ENCODE measurements around the gene INSYN1.

INSYN1 gene

DNA sequence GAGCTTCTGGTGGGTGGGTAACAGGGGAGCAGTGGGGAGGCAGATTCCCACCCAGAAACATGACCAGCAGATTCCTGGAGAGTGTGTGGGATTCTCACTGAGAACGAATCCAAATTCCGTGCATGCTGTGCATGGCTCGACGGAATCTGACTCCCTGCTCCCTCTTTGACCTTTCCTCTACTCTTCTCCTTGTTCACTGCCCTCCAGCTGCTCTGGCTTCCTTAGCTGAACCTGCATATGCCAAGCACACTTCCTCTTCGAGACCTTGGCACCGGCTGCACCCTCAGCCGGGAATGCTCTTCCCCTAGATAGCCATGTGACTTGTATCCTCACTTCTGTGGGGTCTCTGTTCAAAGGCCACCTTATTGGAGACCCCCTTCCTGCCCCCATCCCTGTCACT is 6.3 kb downstream of the INSYN1 start:
- H3K9me3 ChIP-seq (ENCODE audit: insufficient read depth, low read length): no peaks in the 10 kb centered on the region
- TF ChIP-seq, protein P1, sequence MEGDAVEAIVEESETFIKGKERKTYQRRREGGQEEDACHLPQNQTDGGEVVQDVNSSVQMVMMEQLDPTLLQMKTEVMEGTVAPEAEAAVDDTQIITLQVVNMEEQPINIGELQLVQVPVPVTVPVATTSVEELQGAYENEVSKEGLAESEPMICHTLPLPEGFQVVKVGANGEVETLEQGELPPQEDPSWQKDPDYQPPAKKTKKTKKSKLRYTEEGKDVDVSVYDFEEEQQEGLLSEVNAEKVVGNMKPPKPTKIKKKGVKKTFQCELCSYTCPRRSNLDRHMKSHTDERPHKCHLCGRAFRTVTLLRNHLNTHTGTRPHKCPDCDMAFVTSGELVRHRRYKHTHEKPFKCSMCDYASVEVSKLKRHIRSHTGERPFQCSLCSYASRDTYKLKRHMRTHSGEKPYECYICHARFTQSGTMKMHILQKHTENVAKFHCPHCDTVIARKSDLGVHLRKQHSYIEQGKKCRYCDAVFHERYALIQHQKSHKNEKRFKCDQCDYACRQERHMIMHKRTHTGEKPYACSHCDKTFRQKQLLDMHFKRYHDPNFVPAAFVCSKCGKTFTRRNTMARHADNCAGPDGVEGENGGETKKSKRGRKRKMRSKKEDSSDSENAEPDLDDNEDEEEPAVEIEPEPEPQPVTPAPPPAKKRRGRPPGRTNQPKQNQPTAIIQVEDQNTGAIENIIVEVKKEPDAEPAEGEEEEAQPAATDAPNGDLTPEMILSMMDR (IDR thresholded peaks at IDR 0.05; ENCODE audit: insufficient read depth, low read length, poor library complexity, severe bottlenecking): no peak
- TF ChIP-seq EZH2phosphoT487 (conservative IDR thresholded peaks at IDR 0.05; ENCODE audit: low read length): no peak
- no peak overlapping the region for H3K9ac ChIP-seq (ENCODE audit: low read length)
- no peak overlapping the region for H2AFZ ChIP-seq (ENCODE audit: low read depth, low read length, severe bottlenecking)
- H3F3A ChIP-seq (ENCODE audit: insufficient read depth): no peaks in the 10 kb centered on the region
- H3K4me3 ChIP-seq (ENCODE audit: insufficient read depth, low read length, poor library complexity, severe bottlenecking): no peak overlapping the region
- H3K79me2 ChIP-seq (ENCODE audit: insufficient read depth, low read length): no peaks in the 10 kb centered on the region
- no peaks in the 10 kb centered on the region for H3K9me2 ChIP-seq (replicated peaks; ENCODE audit: insufficient read depth, low read length)
- H3K27ac ChIP-seq (ENCODE audit: low read depth, low read length): no peak overlapping the region
- H3K27me3 ChIP-seq (ENCODE audit: low read length): no peaks in the 10 kb centered on the region
- H4K20me1 ChIP-seq (ENCODE audit: low read depth, low read length): no peaks in the 10 kb centered on the region
- no peaks in the 10 kb centered on the region for H3K36me3 ChIP-seq (ENCODE audit: low read length)
- no peak overlapping the region for H3K4me2 ChIP-seq (ENCODE audit: low read depth, low read length, poor library complexity, severe bottlenecking)

DNA sequence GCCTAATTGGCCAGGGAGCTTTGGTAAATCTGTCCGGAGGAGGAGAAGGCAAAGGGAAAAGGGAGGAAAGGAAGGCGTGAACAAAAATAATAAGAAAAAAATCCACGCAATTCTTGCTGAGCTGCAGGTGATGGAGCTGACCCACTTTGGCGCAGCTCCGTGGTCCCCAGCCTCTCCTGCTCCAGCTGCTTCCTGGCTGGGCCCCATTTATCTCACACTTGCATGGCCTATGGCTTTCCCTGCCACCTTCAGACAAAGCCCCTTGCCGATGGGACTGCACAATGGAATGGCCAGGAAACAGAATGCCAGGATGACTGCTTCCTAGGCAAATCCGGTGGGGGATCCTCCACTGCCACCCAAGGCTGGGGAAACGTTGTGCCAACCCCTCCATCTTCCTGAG is 6.9 kb downstream of the INSYN1 start:
- Histone ChIP-seq H3K79me2 (ENCODE audit: insufficient read depth, low read length) (no peaks in the 10 kb centered on the region), H3K4me3 (ENCODE audit: insufficient read depth, low read length, poor library complexity, severe bottlenecking) (no peak overlapping the region), H3F3A (ENCODE audit: insufficient read depth) (no peaks in the 10 kb centered on the region), H3K27ac (ENCODE audit: low read depth, low read length) (no peak overlapping the region), H3K9ac (ENCODE audit: low read length) (no peak overlapping the region), H3K9me2 (replicated peaks; ENCODE audit: insufficient read depth, low read length) (no peaks in the 10 kb centered on the region), H3K4me2 (ENCODE audit: low read depth, low read length, poor library complexity, severe bottlenecking) (no peak overlapping the region), H3K36me3 (ENCODE audit: low read length) (no peaks in the 10 kb centered on the region), H2AFZ (ENCODE audit: low read depth, low read length, severe bottlenecking) (no peak overlapping the region), H3K27me3 (ENCODE audit: low read length) (no peaks in the 10 kb centered on the region), H3K9me3 (ENCODE audit: insufficient read depth, low read length) (no peaks in the 10 kb centered on the region), H4K20me1 (ENCODE audit: low read depth, low read length) (no peaks in the 10 kb centered on the region)
- no peak for TF ChIP-seq EZH2phosphoT487 (conservative IDR thresholded peaks at IDR 0.05; ENCODE audit: low read length)
- TF ChIP-seq, protein P1 (IDR thresholded peaks at IDR 0.05; ENCODE audit: insufficient read depth, low read length, poor library complexity, severe bottlenecking): no peak

DNA sequence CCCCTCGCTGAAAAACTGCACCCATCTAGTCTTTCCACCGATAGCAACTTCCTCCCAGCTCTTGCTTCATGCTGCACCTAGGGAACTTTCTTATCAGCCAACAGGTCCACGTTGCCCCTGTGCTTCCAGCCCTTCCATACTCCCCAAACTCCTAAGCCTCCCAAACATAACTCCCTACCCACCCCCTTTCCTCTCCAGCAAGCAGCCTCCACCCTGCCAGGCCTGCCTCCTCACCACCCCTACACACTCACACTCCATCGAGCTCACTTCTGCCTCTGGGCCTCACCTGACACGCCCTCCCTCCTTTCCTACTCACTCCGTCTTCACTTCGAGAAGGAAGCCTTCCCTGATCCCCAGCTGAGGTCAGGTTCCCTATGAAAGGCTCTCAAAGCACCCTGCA is 8.1 kb downstream of the INSYN1 start:
- Histone ChIP-seq H3K79me2 (ENCODE audit: insufficient read depth, low read length) (no peaks in the 10 kb centered on the region), H3K9ac (ENCODE audit: low read length) (no peak overlapping the region), H4K20me1 (ENCODE audit: low read depth, low read length) (no peaks in the 10 kb centered on the region), H3K36me3 (ENCODE audit: low read length) (no peaks in the 10 kb centered on the region), H3K27me3 (ENCODE audit: low read length) (no peaks in the 10 kb centered on the region), H3F3A (ENCODE audit: insufficient read depth) (no peaks in the 10 kb centered on the region), H3K27ac (ENCODE audit: low read depth, low read length) (no peak overlapping the region), H3K9me3 (ENCODE audit: insufficient read depth, low read length) (no peaks in the 10 kb centered on the region), H2AFZ (ENCODE audit: low read depth, low read length, severe bottlenecking) (no peak overlapping the region), H3K4me3 (ENCODE audit: insufficient read depth, low read length, poor library complexity, severe bottlenecking) (no peak overlapping the region), H3K4me2 (ENCODE audit: low read depth, low read length, poor library complexity, severe bottlenecking) (no peak overlapping the region), H3K9me2 (replicated peaks; ENCODE audit: insufficient read depth, low read length) (no peaks in the 10 kb centered on the region)
- TF ChIP-seq, protein P1 (IDR thresholded peaks at IDR 0.05; ENCODE audit: insufficient read depth, low read length, poor library complexity, severe bottlenecking): no peak
- TF ChIP-seq EZH2phosphoT487 (conservative IDR thresholded peaks at IDR 0.05; ENCODE audit: low read length): no peak
